ENCODE results near the gene PPP1R15A. TPM values are rescaled to one million over a fixed set of nuclear protein-coding genes. Genes with fewer than 3 reads are reported as not detected.
A peak's percentile ranks its signal among the peaks of the same experiment; 100 is the strongest.
"Not testable (repeated sequence)": the region's sequence is repeated elsewhere in the genome, so short reads cannot be mapped to it uniquely, and the experiment has no call there.

Gene PPP1R15A
- total and polyA plus RNA-seq, 3 experiments from 2014 or later = 67.1 to 159 (median 69.3) TPM

DNA sequence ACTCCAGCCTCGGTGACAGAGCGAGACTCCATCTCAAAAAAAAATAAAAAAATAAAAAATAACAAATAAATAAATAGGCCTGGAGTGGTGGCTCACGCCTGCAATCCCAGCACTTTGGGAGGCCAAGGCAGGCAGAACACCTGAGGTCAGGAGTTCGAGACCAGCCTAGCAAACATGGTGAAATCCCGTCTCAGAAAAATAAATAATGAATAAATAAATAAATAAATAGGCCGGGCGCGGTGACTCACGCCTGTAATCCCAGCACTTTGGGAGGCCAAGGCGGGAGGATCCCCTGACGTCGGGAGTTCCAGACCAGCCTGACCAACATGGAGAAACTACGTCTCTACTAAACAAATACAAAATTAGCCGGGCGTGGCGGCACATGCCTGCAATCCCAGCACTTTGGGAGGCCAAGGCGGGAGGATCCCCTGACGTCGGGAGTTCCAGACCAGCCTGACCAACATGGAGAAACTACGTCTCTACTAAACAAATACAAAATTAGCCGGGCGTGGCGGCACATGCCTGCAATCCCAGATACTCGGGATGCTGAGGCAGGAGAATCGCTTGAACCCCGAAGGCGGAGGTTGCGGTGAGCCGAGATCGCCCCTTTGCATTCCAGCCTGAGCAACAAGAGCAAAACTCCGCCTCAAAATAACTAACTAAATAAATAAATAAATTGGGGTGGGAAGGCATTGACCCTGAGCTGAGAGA is 595 bp upstream of the PPP1R15A start:
- H3K4me3 ChIP-seq (ENCODE audit: low read length); H3K27me3 ChIP-seq (ENCODE audit: insufficient read depth, low read length, poor library complexity, severe bottlenecking); DNase-seq; H3K9me3 ChIP-seq (ENCODE audit: low read length); H3K36me3 ChIP-seq (ENCODE audit: insufficient read depth, low read length); H3K9me3 Mint-ChIP-seq: not testable (repeated sequence)
- Mint-ChIP-seq H3K27me3 (peaks cover 7 to 14% of the 10 kb centered on the region in 2 donors), H3K4me3 (peak overlapping the region; percentile 97 to 100 (median 99)), H3K27ac (peak overlapping the region; percentile 99 to 100 (median 100)), H3K4me1 (peaks cover 39 to 45% (median 43%) of the 10 kb centered on the region in 3 donors), H3K36me3 (peaks cover 13 to 42% (median 17%) of the 10 kb centered on the region in 3 donors)
- Histone ChIP-seq H3K4me1 (ENCODE audit: insufficient read depth, low read length) (peaks cover 32% of the 10 kb centered on the region), H3K27ac (ENCODE audit: low read depth, low read length) (peak overlapping the region; percentile 100)
- POLR2A ChIA-PET = interaction anchor here (1.0 to 2.2 kb wide), 6 partner anchors 9 to 508 kb away, joined by 4 to 17 read pairs (median 6); partner anchors contain the start of genes FTL, GYS1, NUCB1 and RPL18
- CTCF ChIA-PET = interaction anchor here (1.4 to 2.2 kb wide), 4 partner anchors 29 to 122 kb away, joined by 3 to 6 read pairs (median 4); partner anchors contain the start of genes GYS1 and RUVBL2

DNA sequence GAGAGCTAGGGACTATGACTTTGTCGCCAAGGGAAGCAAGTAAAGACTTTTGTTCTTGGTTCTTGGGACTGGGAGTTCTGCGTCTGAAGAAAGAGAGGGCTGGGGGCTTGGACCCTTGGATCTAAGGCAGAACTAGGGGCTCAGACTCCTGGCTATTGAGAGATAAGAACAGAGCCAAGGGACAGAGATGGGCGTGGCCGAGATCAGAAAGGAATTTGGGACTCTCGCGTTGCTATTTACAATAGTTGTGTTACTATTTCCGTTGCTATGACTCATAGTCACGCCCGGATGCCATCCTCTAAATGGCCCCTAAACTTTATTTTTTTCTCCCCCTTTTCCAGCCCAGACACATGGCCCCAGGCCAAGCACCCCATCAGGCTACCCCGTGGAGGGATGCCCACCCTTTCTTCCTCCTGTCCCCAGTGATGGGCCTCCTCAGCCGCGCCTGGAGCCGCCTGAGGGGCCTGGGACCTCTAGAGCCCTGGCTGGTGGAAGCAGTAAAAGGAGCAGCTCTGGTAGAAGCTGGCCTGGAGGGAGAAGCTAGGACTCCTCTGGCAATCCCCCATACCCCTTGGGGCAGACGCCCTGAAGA is 759 bp downstream of the PPP1R15A start:
- peaks cover 32% of the 10 kb centered on the region for H3K4me1 ChIP-seq (ENCODE audit: insufficient read depth, low read length)

GRCh38 chr19:48873476-48874302 is 1.5 kb downstream of the PPP1R15A start:
- peak in 1 of 5 donors; percentile 37 for DNase-seq
- peak overlapping the region; percentile 95 for H3K4me3 ChIP-seq (ENCODE audit: low read length)
- peaks cover 7% of the 10 kb centered on the region for H3K36me3 ChIP-seq (ENCODE audit: insufficient read depth, low read length)
- peaks cover 0 to 5% (median 0%) of the 10 kb centered on the region in 5 donors for H3K9me3 Mint-ChIP-seq
- H3K4me3 Mint-ChIP-seq = peak overlapping the region; percentile 97 to 100 (median 99)
- no peaks in the 10 kb centered on the region for H3K9me3 ChIP-seq (ENCODE audit: low read length)
- H3K4me1 ChIP-seq (ENCODE audit: insufficient read depth, low read length) = peaks cover 32% of the 10 kb centered on the region
- peaks cover 13 to 60% (median 20%) of the 10 kb centered on the region in 3 donors for H3K36me3 Mint-ChIP-seq
- H3K27ac Mint-ChIP-seq = peak overlapping the region; percentile 99 to 100 (median 100)
- no peaks in the 10 kb centered on the region for H3K27me3 ChIP-seq (ENCODE audit: insufficient read depth, low read length, poor library complexity, severe bottlenecking)
- POLR2A ChIA-PET = interaction anchor here (1.4 to 2.2 kb wide), 3 partner anchors 27 to 90 kb away, joined by 4 to 17 read pairs (median 7); partner anchors contain the start of gene NUCB1
- H3K27me3 Mint-ChIP-seq = peaks cover 0 to 14% of the 10 kb centered on the region in 2 donors
- H3K27ac ChIP-seq (ENCODE audit: low read depth, low read length) = peak overlapping the region; percentile 100
- peaks cover 41 to 55% (median 46%) of the 10 kb centered on the region in 3 donors for H3K4me1 Mint-ChIP-seq
- CTCF ChIA-PET = interaction anchor here (0.6 to 2.2 kb wide), 8 partner anchors 13 to 120 kb away, joined by 3 to 6 read pairs (median 3); partner anchors contain the start of genes GYS1, HSD17B14 and RUVBL2

More for the DNA sequence above, 759 bp downstream of the PPP1R15A start:
- ChIA-PET POLR2A (interaction anchor here (1.3 to 2.2 kb wide), 4 partner anchors 7 to 92 kb away, joined by 4 to 17 read pairs (median 6); partner anchors contain the start of genes FTL and NUCB1), CTCF (interaction anchor here (0.9 to 2.2 kb wide), 9 partner anchors 13 to 120 kb away, joined by 3 to 6 read pairs (median 3); partner anchors contain the start of genes GYS1, HSD17B14 and RUVBL2)
- Mint-ChIP-seq H3K27ac (peak overlapping the region; percentile 99 to 100 (median 100)), H3K4me3 (peak overlapping the region; percentile 97 to 100 (median 99)), H3K4me1 (peaks cover 39 to 52% (median 43%) of the 10 kb centered on the region in 3 donors), H3K27me3 (peaks cover 3 to 14% of the 10 kb centered on the region in 2 donors), H3K36me3 (peaks cover 13 to 54% (median 17%) of the 10 kb centered on the region in 3 donors), H3K9me3 (peaks cover 0 to 5% (median 0%) of the 10 kb centered on the region in 5 donors)
- H3K9me3 ChIP-seq (ENCODE audit: low read length) = no peaks in the 10 kb centered on the region
- H3K27ac ChIP-seq (ENCODE audit: low read depth, low read length) = peak overlapping the region; percentile 100
- H3K4me3 ChIP-seq (ENCODE audit: low read length) = peak overlapping the region; percentile 95
- no peaks in the 10 kb centered on the region for H3K27me3 ChIP-seq (ENCODE audit: insufficient read depth, low read length, poor library complexity, severe bottlenecking)
- peak; percentile 66 to 91 (median 85) for DNase-seq
- peaks cover 7% of the 10 kb centered on the region for H3K36me3 ChIP-seq (ENCODE audit: insufficient read depth, low read length)

- Mint-ChIP-seq H3K27ac (peak overlapping the region; percentile 99 to 100 (median 100)), H3K9me3 (peaks cover 0 to 5% (median 0%) of the 10 kb centered on the region in 5 donors), H3K4me3 (peak overlapping the region; percentile 91 to 100 (median 98)), H3K36me3 (peaks cover 13 to 62% (median 20%) of the 10 kb centered on the region in 3 donors), H3K27me3 (peaks cover 0 to 14% of the 10 kb centered on the region in 2 donors), H3K4me1 (peaks cover 43 to 57% (median 47%) of the 10 kb centered on the region in 3 donors)
- H3K4me3 ChIP-seq (ENCODE audit: low read length) = peak overlapping the region; percentile 27
- ChIA-PET CTCF (interaction anchor here (0.6 to 2.2 kb wide), 7 partner anchors 30 to 119 kb away, joined by 3 to 6 read pairs (median 3); partner anchors contain the start of genes GYS1, HSD17B14 and RUVBL2), POLR2A (interaction anchor here (1.0 to 2.0 kb wide), 5 partner anchors 26 to 119 kb away, joined by 3 to 12 read pairs (median 7); partner anchors contain the start of genes GYS1, NUCB1 and RUVBL2)
- no peaks in the 10 kb centered on the region for H3K9me3 ChIP-seq (ENCODE audit: low read length)
- H3K27ac ChIP-seq (ENCODE audit: low read depth, low read length) = peak overlapping the region; percentile 100
- H3K4me1 ChIP-seq (ENCODE audit: insufficient read depth, low read length) = peaks cover 32% of the 10 kb centered on the region
- H3K36me3 ChIP-seq (ENCODE audit: insufficient read depth, low read length) = peaks cover 7% of the 10 kb centered on the region
- DNase-seq = peak in 3 of 5 donors; percentile 34 to 61 (median 35)
- H3K27me3 ChIP-seq (ENCODE audit: insufficient read depth, low read length, poor library complexity, severe bottlenecking) = no peaks in the 10 kb centered on the region
Measured at GRCh38 chr19:48874303-48875135, 2.3 kb downstream of the PPP1R15A start.

- Mint-ChIP-seq H3K27ac (peak overlapping the region; percentile 75 to 100 (median 100)), H3K36me3 (peaks cover 13 to 62% (median 20%) of the 10 kb centered on the region in 3 donors), H3K4me1 (peaks cover 43 to 57% (median 47%) of the 10 kb centered on the region in 3 donors), H3K27me3 (peaks cover 0 to 13% of the 10 kb centered on the region in 2 donors), H3K4me3 (peak overlapping the region in 6 of 7 donors; percentile 46 to 97 (median 60))
- not testable (repeated sequence) for H3K4me3 ChIP-seq (ENCODE audit: low read length); H3K9me3 ChIP-seq (ENCODE audit: low read length); H3K27me3 ChIP-seq (ENCODE audit: insufficient read depth, low read length, poor library complexity, severe bottlenecking); H3K36me3 ChIP-seq (ENCODE audit: insufficient read depth, low read length); H3K9me3 Mint-ChIP-seq
- POLR2A ChIA-PET = interaction anchor here (1.3 to 2.0 kb wide), 2 partner anchors 24 to 117 kb away, joined by 11 to 12 read pairs; partner anchors contain the start of genes GYS1, NUCB1 and RUVBL2
- CTCF ChIA-PET = interaction anchor here (1.7 to 1.8 kb wide), 2 partner anchors 32 to 117 kb away, joined by 3 to 4 read pairs; partner anchors contain the start of genes GYS1 and RUVBL2
- H3K27ac ChIP-seq (ENCODE audit: low read depth, low read length) = peak overlapping the region; percentile 100
- peak in 4 of 5 donors; percentile 37 to 74 (median 42) for DNase-seq
- H3K4me1 ChIP-seq (ENCODE audit: insufficient read depth, low read length) = peaks cover 32% of the 10 kb centered on the region
Measured at GRCh38 chr19:48876043-48876981, 4.1 kb downstream of the PPP1R15A start.

GRCh38 chr19:48877855-48878195 is 5.6 kb downstream of the PPP1R15A start:
- Mint-ChIP-seq H3K4me3 (peak overlapping the region in 4 of 7 donors; percentile 11 to 81 (median 38)), H3K27me3 (peaks cover 0 to 5% of the 10 kb centered on the region in 2 donors), H3K9me3 (no peaks in the 10 kb centered on the region), H3K27ac (peak overlapping the region in 5 of 8 donors; percentile 12 to 99 (median 61)), H3K4me1 (peaks cover 39 to 49% (median 41%) of the 10 kb centered on the region in 3 donors), H3K36me3 (peaks cover 13 to 55% (median 20%) of the 10 kb centered on the region in 3 donors)
- H3K27ac ChIP-seq (ENCODE audit: low read depth, low read length) = peak overlapping the region; percentile 61
- H3K36me3 ChIP-seq (ENCODE audit: insufficient read depth, low read length) = peaks cover 7% of the 10 kb centered on the region
- ChIA-PET POLR2A (interaction anchor here (1.9 kb wide), 1 partner anchor 98 kb away, joined by 5 read pairs; no protein-coding TSS in a partner anchor), CTCF (interaction anchor here (1.8 kb wide), 1 partner anchor 116 kb away, joined by 3 read pairs; the partner anchor contains the start of genes GYS1 and RUVBL2)
- H3K27me3 ChIP-seq (ENCODE audit: insufficient read depth, low read length, poor library complexity, severe bottlenecking) = no peaks in the 10 kb centered on the region
- peaks cover 32% of the 10 kb centered on the region for H3K4me1 ChIP-seq (ENCODE audit: insufficient read depth, low read length)
- H3K9me3 ChIP-seq (ENCODE audit: low read length) = no peaks in the 10 kb centered on the region
- peak in 2 of 5 donors; percentile 29 to 31 for DNase-seq
- H3K4me3 ChIP-seq (ENCODE audit: low read length) = no peak overlapping the region

Measured in CD8-positive, alpha-beta memory T cell (primary cell).